HT1080 (cell line): ENCODE data around the gene SERPINE2. TPM values are rescaled to one million over a fixed set of nuclear protein-coding genes. Genes with fewer than 3 reads are reported as not detected.

Experiments used
- DNase-seq: peaks from one replicate; pipeline ENCODE4 v3.0.0-alpha.2; 2015; ENCODE audit warnings: low read depth
- total RNA-seq: library from RNA; depleted of rRNA; stranded (reverse); fragments of >200 nt; shearing (Covaris generic); gene quantifications from 2 replicates; pipeline ENCODE4 v1.2.3, GENCODE V29; 2014

Gene SERPINE2
- total RNA-seq, 1 experiment from 2014 or later = 188 TPM

DNA sequence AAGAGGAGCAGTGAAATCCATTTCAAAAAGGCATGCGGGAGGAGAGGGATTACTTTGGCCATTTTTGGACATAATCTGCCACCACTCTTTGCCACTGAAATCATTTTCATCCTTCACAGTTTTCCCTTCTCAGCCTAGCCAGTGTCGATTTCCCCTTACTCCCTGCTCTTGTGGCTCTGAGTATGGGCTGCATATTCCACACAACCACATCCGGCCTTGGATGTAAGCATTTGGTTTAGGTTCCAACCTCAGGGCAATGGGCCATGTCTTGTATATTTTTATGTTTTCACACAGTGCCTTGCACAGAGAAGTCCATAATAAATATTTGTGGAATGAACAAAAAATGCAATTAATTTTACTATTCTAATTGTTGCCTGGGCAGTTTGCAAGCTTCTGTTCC lies 7.7 kb upstream of the SERPINE2 start:
- peak; percentile 66 for DNase-seq

DNA sequence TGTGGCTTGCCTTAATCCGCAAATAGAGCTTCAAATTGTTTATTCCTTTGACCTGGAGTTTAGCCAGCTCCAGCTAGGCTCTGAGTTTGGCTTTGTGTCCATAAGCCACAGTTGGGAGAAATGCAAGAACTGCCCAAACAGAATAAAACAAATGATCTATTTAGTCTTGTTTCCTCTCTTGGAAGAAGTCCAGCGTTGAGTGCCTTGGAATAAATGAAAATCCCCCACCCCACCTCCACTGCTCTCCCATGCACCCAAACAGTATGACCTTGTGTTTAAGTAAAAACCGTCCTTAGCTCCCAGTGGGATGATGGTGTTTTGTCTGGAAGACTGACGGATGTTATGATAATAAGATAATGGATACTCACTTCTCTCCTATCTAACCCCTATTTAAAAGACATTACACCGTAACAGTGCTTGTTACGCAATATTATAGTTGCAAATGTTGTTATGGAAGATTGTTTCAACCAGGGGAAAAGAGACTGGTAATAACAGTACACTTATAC lies 3.2 kb upstream of the SERPINE2 start:
- no peak for DNase-seq

DNA sequence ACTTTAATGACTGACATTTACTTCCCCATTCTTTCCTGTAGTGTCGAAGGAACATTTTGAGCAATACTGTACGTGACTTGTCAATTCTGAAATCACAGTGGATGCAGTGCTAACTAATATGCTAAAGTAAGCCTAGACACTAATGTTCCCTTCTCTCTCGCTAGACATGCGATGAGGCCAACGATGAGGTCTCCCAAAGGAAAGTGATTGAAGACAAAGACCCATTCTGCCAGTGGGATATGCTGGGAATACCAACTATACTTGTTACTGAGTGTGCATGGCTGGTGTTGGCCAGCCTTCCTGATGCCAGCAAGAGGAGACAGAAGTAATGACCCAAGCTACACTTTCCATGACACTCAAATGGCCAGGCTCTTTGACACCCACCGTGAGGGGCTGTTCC lies 2.5 kb upstream of the SERPINE2 start:
- DNase-seq = no peak

DNA sequence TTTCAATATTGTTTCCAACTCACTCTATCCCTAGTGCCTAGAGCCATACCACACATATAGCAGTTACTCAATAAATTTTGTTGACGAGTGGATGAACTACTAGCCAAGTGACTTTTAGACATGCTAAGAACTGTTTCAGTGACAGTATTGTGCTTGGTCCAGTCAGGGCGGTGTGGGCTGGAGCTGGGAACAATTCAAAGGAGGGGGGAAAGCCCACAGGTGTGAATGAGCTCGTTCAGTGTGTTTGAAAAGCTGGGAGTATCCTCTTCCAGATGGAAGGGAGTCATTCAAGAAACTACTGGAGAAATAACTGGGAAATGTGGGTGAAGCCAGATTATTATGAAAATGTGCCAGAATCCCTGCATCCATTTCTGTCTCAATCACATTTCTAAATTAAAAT lies 1.7 kb upstream of the SERPINE2 start:
- DNase-seq = no peak

DNA sequence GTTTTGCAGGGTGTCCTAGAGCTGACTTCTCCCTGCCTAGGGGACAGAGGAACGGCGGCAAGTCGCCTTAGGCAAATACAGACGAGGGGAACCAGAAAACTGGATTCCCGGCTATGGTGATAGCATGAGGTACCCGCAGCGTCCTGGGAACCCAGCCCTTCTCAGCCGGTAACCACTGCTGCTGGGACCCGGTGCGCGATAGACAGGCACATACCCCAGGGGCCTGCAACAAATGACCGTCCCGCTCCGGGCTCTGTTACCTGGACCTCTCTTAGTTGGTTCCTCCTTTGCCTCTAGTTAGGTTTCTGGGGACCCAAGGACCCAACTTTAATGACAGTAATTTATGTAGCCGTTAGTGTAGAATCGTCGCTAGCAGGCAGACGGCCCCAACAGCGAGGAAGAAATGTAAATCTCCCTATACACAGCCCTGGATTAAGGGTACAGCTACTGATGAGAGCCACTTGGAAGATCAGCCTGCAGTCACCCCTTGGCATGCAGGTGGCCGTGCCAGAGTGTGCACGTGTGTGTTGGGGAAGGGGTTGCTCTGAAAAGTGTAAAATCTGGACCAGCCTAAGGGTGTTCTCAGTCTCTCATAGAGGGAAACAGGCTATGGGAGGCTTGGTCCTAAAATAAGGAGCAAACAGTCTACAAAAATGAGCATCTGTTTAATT lies 819 bp upstream of the SERPINE2 start:
- no peak for DNase-seq

DNA sequence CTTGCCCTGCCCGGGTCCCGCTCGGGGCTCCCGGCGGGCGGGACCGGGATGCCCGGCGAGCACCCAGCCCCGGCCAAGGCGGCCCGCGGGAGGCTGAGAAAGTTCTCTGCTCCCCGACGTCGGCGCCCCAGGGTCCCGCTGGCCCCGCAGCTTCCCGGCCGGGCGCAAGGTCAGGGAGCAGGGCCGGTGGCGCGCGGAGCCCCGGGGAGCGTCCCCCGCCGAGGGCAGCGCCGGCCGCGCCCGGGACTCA lies 331 bp downstream of the SERPINE2 start:
- no peak for DNase-seq

DNA sequence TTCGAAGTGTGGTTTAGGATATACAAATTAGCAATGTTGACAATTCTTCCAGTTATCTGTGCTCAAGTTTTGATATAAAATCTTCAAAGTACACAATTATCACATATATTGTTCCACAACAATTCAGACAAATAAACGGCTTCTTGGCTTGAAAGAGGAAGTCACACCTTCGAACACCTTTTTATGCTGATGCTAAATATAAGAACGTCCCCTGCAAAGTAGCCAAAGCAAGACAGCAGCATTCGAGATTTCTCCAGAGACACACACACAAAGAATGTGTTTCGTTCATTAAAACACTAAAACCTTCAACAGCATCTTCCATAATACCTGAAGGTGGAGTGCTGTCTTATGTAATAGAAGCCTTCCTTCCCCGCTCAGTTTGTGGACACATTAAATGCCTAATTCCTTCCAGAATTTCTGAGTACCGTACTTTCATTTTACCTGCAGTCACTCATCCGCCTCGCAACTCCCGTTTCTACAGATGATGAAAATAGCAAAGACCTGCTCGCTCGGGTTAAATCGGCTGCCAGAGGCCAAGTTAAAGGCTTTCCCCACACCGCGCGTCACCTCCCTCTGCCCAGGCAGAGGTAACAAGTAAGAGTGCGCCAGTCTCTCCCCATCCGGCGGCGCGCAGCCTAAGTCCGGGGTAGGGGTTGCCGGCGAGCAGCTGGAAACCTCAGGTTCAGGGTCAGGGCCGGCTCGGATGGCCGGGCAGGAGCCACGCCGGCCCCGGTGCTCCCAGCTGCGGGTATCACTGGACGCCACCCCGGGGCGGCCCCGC lies 847 bp downstream of the SERPINE2 start:
- peak; percentile 39 for DNase-seq

DNA sequence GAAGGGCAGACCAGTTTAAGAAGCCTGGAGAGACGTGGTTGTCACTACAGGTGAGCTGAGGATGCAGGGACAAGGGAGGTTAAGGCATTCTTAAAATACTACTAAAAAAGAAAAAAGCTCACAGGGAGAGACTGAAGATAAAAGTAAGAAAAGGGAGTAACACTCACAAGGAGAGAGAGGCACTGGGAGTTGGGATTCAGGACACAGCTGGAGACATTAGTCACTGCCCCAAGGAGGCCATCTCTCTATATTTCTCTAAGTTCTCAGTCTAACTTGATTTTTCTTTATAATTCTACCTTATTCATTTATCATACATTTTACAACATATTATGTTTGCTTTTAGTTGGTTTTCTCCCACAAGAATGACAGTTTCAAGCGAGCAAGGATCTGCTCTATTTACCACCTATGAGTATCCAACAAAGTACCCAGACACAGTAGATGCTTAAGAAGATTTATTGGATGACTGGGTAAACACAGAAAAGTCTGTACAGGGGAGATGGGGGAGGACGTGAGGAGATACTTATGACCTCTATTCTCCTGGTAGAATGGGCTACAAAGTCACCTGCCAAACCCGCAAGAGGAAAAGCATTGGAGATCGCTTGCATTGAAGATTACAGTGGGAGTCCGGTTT lies 2.2 kb downstream of the SERPINE2 start:
- peak; percentile 26 for DNase-seq

DNA sequence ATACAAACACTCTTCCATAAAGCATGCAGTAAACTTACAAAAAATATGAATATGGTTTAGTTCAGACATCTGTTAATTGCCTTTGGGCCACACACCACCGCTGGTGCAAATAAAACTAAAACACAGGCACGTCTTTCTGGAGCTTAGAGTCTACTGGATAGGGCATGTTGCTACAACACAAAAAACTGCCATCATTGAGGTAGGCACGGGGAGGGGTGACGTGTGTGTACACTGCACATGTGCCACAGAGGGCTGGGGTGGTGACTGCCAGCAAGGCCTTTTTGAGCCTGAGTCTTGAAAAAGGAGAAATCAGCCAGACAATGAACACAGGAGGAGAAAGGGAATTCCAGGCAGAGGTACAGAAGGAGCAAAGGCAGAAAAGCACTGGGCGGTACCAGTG lies 5.1 kb downstream of the SERPINE2 start:
- no peak for DNase-seq

DNA sequence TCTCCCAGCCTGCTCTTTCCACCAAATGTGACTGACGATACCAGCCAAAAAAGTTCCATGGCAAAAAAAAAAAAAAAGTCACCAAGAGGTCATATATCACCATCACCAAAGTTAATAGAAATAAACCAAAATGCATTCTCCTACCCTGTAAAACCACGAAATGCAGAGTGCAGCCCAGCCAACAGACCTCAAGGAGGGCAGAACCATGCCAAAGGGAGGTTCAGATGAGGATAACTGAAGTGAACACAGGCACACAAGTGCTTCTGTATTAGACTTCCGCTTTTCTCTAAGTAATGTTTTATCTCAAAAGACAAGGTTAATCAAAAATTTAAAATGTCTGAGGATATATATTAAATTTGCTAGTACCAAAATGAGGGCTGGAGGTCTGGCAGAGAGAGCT lies 5.5 kb downstream of the SERPINE2 start:
- DNase-seq = no peak

DNA sequence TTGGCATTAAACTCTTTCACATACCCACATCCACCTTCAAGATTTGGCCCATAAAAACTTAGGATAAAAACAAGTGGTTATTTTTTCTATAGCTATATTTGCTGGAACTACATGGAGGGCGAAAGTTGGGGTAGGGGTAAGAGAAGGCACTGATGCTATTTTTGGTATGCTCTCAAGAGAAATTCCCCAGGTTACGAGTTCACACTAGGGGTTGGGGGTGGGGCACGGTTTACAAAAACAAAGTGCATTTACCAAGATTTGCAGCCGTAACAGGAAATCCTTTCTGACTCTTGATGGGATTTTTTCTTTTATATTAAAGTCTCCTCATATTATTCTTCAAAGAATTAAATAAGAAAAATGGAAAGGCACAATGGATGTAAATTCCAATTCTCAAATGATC lies 6.8 kb downstream of the SERPINE2 start:
- no peak for DNase-seq

DNA sequence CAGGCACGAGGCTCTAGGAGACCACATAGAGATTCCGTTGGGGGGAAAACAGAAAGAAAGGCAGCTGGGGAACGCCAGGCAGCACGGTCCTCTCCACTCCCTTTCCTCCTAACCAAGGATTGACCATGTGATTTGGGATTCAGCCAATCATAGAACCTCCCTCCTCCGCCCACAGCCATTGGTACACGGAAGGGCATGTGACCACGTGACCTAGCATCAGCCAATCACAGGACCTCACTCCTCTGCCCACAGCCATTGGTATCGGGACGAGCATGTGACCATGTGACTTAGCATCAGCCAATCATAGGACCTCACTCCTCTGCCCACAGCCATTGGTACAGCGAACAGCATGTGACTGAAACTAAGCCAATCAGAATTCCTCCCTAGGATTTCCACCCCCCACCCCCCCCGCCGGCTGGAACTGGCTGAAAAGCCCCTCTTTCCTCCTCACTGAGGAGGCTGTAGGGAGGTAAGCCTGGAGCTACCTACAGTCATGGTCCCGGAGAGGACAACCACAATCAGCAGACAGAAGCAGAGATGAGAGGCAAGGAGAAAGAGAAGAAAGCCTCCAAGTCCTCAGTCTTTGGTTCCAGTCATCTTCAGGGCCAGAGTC lies 7.6 kb downstream of the SERPINE2 start:
- DNase-seq = peak; percentile 25

DNA sequence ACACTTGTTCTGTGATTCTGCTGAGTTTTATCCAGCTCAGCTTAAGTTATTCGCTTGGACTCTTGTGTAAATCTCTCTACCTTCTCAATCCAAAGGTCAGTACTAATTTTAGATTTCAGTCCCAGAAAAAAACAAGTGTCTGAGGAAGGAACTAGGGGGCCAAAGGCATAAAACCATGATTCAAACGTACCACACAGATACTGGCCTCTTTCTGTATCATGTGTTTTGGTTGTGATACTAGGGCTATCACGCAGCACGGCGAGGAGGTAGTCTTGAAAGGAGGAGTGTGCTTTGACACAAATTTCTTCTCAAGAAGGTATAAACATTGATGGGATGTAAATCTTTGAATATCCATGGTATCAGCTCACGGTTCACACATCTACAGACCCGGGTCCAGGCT lies 8.3 kb downstream of the SERPINE2 start:
- DNase-seq = no peak

DNA sequence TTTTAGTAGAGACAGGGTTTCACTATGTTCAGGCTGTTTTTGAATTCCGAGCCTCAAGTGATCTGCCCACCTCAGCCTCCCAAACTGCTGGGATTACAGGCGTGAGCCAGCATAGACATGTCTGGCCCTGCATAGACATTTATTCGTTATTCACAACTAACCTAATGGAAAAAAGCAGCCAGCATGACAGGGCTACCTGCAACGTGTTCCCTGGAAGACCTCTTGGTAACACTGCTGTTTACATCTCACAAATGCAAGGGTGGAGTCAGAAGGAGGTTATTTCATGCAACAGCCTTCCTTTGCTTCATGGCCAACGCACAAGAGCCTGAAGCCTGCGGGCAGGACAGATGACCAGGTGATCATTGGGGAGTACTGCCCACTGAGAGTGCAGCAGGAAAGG lies 9.2 kb downstream of the SERPINE2 start:
- DNase-seq = no peak

DNA sequence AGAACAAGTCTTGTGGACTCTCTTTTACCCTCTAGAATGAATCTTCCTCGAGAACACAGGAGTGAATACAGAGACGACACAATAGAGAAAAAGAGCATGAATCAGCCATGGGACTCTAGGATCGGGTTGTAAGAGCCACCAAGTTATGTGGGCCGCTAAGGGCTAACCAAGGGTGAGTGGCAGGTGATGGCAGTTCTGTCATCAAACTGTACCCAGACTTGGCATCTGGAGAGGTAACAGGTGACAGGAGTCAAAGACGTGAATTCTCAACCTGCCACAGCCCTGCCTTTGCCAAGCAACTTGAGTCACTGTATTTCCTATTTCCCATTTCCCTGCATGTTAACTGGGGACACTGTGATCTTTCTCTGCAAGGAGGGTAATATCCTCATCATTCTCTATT lies 11.2 kb downstream of the SERPINE2 start:
- no peak for DNase-seq

DNA sequence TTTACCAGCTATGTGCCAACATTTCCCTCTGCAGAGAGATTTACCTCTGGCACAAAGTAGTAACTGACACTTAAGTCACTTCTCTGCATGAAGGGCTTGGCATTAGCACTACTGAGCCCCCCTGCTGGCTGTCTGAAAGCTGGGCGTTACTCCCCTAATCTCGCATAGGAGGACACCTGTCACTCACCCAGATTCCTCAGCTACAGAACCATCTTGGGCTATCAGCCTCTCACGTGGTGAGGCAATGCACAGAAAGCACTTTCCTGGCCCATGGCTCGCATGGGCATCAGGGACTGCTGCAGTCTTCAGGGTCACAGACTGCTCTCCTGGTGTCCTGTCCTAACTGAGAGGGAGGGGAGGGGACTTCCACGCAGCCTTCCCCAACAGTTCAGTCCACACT lies 12.0 kb downstream of the SERPINE2 start:
- DNase-seq = no peak

DNA sequence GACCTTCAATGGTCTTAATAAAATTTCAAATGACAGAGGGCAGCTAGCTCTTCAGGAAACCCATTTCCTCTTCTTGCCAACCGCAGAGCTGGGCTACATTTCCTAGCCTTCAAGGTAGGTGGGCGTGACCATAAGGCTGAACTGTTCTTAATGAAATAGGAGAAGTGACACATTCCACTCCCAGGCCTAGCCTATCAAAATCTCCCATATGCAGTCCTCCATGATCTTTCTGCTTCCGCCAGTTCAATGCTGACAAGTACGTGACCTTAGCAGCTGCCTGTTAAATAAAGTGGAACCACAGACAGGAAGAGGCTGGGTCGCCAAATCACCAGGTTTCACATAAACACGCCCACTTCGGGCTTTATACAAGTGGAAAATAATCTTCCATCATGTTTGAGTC lies 13.2 kb downstream of the SERPINE2 start:
- DNase-seq = peak; percentile 45

DNA sequence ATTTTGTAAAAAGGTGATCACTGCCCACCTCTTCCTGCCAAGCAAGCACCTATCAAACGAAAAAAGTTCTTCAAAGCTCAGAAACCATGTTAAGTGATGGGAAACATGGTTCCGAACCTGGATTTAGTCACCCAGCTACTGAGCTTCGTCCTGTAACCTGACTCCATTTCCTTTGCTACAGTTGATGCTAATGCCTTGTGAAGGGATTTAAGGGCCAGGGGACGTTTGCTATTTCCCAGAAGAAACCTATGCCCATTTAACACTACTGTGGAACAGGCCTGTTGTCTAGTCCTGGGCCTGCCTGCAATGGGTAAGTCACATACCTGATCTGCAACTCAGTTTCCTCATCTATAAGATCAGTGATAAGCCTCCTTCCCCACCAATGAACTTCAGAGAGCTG lies 14.8 kb downstream of the SERPINE2 start:
- no peak for DNase-seq

DNA sequence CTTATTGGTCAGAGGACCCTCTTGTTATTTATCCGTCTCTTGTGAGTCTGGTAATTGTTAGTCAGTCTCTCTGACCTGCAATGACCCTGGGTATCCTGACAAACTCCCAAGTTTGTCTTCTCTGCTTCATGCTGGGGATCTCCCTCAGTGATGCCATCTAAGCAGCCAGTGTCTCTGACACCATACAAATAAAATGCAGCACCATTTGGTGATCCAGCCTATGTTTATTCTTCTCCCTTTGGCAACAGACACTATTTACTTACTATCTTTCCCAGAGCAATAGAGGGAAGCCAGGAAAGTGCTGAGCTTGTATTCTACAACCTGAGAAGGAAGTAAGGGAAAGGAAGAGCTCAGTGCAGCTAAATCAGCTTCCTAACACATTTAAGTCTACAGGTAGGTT lies 15.9 kb downstream of the SERPINE2 start:
- peak; percentile 28 for DNase-seq

DNA sequence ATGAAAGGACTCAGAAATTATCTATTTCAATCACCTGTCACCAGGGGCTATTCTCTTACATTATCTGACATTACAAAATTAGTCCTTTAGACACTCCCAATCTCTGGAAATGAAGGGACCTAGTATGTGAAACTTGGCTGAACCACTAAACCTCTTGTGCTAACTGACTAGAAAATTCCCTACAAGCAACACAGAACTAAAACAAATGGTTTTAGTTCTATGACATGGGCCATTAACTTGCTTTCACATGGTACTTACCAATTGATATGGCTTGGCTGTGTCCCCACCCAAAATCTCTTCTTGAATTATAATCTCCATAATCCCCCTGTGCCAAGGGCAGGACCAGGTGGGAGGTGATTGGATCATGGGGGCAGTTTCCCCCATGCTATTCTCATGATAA lies 16.6 kb downstream of the SERPINE2 start:
- no peak for DNase-seq

DNA sequence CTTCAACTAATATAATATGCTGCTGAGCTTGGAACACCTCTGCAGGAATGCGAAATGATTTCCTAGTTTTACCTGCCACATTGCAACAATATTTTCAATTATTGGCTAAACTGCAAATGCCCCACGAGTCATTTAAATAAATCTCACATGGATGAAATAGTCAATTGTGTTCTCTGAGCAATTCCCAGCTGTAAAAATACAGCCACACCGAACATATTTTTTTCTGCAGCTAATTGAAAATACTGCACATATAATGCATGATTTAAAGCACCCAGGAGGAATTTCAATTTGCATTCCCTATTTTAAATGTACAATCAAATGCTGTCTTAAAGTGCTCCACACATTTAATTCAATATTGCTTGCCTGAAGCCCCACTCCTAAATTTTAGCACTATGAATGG lies 18.6 kb downstream of the SERPINE2 start:
- no peak for DNase-seq

DNA sequence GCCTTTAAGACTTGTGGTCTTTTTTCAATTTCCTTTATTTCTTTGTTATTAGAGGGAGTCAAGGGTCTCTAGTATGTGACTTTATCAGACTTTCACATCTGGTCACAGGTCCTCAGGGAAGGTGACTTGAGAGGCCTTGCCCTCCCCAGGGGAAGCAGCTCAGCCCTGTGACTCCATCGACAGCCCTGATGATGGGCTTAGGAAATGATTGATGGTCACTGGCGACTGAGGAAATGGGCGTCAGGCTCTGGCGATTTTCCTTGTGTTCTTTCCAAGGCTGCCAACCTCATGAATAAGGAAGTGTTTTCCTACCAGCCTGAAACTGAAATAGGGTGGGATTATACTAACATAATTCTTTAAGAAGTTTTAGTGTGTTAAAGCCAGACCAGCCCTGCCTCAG lies 21.1 kb downstream of the SERPINE2 start:
- DNase-seq = no peak
